Stimulated activated naive CD8-positive, alpha-beta T cell treated with anti-CD3 and anti-CD28 coated beads, Interleukin-15, Interleukin-2, amounts not matched to agents 100 ng/mL and 50 ng/mL, for 24 hours (primary cell): ENCODE results near the gene MARCHF7.
"Not testable (repeated sequence)": the region's sequence is repeated elsewhere in the genome, so short reads cannot be mapped to it uniquely, and the experiment has no call there.

Experiments used
- H3K27ac Mint-ChIP-seq: one replicate; pipeline ENCODE4 v1.8.0; 2021; ENCODE audit warnings: mild to moderate bottlenecking, mixed read lengths
- H3K27me3 Mint-ChIP-seq: one replicate; pipeline ENCODE4 v1.8.0; 2021; ENCODE audit warnings: mixed read lengths
- H3K36me3 Mint-ChIP-seq: one replicate; pipeline ENCODE4 v1.8.0; 2021; ENCODE audit warnings: low read depth, mixed read lengths
- H3K4me1 Mint-ChIP-seq: one replicate; pipeline ENCODE4 v1.8.0; 2021; ENCODE audit warnings: low read depth, mixed read lengths
- H3K4me3 Mint-ChIP-seq: one replicate; pipeline ENCODE4 v1.8.0; 2021; ENCODE audit warnings: mild to moderate bottlenecking, mixed read lengths
- H3K9me3 Mint-ChIP-seq: one replicate; pipeline ENCODE4 v1.8.0; 2021; ENCODE audit warnings: mixed read lengths

MARCHF7 gene, protein sequence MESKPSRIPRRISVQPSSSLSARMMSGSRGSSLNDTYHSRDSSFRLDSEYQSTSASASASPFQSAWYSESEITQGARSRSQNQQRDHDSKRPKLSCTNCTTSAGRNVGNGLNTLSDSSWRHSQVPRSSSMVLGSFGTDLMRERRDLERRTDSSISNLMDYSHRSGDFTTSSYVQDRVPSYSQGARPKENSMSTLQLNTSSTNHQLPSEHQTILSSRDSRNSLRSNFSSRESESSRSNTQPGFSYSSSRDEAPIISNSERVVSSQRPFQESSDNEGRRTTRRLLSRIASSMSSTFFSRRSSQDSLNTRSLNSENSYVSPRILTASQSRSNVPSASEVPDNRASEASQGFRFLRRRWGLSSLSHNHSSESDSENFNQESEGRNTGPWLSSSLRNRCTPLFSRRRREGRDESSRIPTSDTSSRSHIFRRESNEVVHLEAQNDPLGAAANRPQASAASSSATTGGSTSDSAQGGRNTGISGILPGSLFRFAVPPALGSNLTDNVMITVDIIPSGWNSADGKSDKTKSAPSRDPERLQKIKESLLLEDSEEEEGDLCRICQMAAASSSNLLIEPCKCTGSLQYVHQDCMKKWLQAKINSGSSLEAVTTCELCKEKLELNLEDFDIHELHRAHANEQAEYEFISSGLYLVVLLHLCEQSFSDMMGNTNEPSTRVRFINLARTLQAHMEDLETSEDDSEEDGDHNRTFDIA

DNA sequence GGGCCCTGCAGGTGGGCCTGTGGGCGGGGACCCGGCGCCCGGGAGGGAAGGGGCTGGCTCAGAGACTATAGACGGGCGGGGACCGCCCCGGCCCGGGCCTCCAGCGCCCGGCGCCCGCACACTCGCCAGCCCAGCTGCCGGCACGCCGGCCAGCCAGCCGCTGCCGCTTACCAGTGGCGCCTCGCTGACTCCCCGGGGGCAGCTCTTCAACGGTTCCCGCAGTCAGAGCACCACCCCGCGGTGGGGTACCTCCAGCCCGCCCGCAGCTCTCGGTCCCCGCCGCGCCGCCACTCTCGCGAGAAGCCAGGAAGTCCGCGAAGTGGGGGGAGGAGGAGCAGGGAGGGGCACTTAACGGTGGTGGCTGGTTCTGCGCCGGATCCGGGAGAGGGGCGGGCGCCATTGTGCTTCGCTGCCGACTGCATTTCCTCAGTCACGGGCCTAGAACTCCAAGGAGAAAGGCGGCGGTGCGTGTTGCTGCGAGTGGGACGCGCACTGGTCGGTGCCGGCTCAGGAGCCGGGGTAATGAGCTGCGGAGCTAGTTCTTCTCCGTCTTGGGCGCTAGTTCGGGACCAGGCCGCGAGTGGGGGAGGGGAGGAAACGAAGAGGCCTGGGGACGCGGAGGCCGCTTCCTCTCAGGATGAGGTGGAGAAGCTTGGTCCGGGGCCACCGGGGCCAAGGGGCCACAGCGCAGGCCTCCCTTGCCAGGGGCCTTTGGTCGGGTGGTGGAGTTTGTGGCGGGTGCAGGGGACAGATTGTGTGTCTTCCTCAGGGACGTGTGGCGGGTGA is at the start of gene MARCHF7:
Gene MARCHF7 (plus strand): TSS at position 364 of the 786 bp plus-strand sequence. CDS start 16,517 bp downstream, outside the sequence.
- H3K27me3 Mint-ChIP-seq: no peaks in the 10 kb centered on the region
- H3K4me1 Mint-ChIP-seq: peaks cover 54% of the 10 kb centered on the region
- H3K36me3 Mint-ChIP-seq: peaks cover 47% of the 10 kb centered on the region
- H3K9me3 Mint-ChIP-seq: no peaks in the 10 kb centered on the region
- peak within 1 kb of the TSS; percentile 98 for H3K4me3 Mint-ChIP-seq
- H3K27ac Mint-ChIP-seq: peak within 1 kb of the TSS; percentile 99

DNA sequence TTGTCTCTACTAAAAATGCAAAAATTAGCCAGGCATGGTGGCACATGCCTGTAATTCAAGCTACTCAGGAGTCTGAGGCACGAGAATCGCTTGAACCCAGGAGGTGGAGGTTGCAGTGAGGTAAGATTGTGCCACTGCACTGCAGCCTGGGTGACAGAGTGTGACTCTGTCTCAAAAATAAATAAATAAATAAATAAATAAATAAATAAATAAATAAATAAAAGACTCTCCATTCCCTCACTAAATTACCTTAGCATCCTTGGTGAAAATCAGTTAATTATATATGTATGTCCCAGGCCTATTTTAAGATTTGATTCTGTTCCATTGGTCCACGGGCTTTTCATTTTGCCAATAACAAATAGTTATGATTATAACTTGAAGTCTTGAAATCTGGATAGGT is 44.9 kb upstream of the MARCHF7 start:
- H3K4me3 Mint-ChIP-seq, H3K4me1 Mint-ChIP-seq, H3K27me3 Mint-ChIP-seq, H3K27ac Mint-ChIP-seq, H3K9me3 Mint-ChIP-seq: not testable (repeated sequence)
- peaks cover 13% of the 10 kb centered on the region for H3K36me3 Mint-ChIP-seq

DNA sequence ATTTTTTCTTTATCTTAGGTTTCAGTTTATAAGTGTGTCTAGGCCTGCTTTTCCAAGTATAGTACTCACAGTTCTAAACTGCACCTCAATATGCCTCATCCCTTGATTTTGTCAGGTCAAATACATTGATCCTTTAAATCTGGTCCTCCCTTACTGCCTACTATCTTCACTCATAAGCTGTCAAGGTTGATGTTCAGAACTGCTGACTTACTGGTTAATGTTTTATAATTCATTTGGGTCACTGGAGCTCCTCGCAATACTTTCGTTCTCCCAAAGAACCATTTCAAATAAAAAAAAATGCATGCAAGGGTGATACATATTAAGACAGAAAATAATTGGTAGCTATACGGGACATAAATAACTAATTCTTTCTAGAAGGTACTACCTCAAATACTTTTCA is 41.3 kb upstream of the MARCHF7 start:
- no peaks in the 10 kb centered on the region for H3K4me1 Mint-ChIP-seq
- peaks cover 9% of the 10 kb centered on the region for H3K36me3 Mint-ChIP-seq
- no peaks in the 10 kb centered on the region for H3K27me3 Mint-ChIP-seq
- no peak overlapping the region for H3K27ac Mint-ChIP-seq
- no peaks in the 10 kb centered on the region for H3K9me3 Mint-ChIP-seq
- no peak overlapping the region for H3K4me3 Mint-ChIP-seq

DNA sequence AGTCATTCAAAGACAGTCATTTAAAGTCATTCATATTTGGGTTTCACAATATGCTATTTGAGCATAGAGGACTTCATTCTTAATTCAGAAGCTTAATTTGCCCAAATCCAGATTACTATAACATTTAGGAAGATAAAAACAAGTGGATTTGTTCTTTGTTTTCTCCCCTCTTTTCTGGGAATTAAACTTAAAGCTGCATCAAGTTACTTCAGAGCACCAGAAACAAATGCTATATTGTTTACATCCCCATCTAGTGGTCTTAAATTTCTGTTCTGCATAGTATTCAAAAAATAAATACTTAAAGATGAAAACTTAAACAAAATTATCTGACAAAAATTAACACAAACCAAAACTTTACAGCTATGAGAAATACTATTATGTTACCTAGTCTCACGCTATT is 34.7 kb upstream of the MARCHF7 start:
- no peaks in the 10 kb centered on the region for H3K36me3 Mint-ChIP-seq
- H3K4me3 Mint-ChIP-seq: no peak overlapping the region
- no peaks in the 10 kb centered on the region for H3K9me3 Mint-ChIP-seq
- H3K27me3 Mint-ChIP-seq: no peaks in the 10 kb centered on the region
- no peaks in the 10 kb centered on the region for H3K4me1 Mint-ChIP-seq
- H3K27ac Mint-ChIP-seq: no peak overlapping the region

DNA sequence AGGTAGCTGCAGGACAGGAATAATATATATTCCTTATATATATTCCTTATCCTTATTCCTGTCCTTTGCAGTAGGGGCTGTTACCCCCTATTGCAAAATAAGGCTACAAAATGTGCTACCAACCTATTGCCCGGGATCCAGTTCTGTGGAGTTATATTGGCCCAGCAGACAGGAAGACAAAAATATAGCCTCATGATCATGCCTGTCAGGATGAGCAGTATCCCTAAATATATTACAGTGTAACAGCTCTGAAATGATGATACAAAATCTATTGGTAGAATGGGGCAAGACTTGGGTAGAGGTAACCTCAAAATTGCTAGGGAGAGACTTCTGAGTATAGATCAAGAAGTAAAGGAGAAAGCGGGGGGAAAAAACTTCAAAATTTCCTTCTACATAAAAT is 31.6 kb upstream of the MARCHF7 start:
- Mint-ChIP-seq H3K9me3 (no peaks in the 10 kb centered on the region), H3K27me3 (no peaks in the 10 kb centered on the region), H3K4me1 (no peaks in the 10 kb centered on the region), H3K36me3 (no peaks in the 10 kb centered on the region), H3K4me3 (no peak overlapping the region), H3K27ac (no peak overlapping the region)

DNA sequence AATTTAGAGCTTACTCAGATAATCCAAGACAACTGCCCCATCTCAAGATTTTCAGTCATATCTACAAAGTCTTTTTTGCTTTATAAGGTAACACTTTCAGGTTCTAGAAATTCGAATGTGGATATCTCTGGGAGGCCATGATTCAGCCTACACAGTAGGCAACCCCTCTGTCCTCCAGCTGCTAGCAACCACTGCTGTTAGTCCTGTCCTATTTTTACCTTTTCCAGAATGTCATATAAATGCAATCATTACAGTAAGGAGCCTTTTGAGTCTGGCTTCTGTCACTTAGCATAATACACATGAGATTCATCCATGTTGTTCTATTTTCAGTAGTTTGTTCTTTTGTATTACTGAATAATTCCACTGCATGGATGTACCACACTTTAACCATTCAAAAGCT is 28.5 kb upstream of the MARCHF7 start:
- no peak overlapping the region for H3K27ac Mint-ChIP-seq
- H3K9me3 Mint-ChIP-seq: no peaks in the 10 kb centered on the region
- H3K4me3 Mint-ChIP-seq: no peak overlapping the region
- H3K27me3 Mint-ChIP-seq: no peaks in the 10 kb centered on the region
- H3K4me1 Mint-ChIP-seq: no peaks in the 10 kb centered on the region
- H3K36me3 Mint-ChIP-seq: no peaks in the 10 kb centered on the region

DNA sequence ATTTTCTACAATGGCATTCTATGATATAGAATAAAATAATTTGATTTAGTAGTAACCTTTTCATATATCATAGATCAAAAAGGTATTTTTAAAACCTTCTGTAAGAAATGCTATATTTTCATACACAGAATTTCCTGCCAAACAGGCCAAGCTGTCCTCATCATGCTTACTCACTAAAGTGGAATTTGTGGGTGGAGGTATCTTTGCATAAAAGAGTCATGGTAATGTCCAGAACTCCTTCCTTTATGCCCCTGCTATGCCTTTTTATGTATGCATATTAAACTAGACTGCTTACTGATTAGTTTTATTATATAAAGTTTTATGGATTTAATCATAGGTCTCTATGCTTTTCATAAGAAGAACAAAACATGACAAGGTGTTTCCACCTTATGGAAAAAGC is 27.5 kb upstream of the MARCHF7 start:
- Mint-ChIP-seq H3K27ac (no peak overlapping the region), H3K4me1 (no peaks in the 10 kb centered on the region), H3K36me3 (no peaks in the 10 kb centered on the region), H3K4me3 (no peak overlapping the region), H3K9me3 (no peaks in the 10 kb centered on the region), H3K27me3 (no peaks in the 10 kb centered on the region)

DNA sequence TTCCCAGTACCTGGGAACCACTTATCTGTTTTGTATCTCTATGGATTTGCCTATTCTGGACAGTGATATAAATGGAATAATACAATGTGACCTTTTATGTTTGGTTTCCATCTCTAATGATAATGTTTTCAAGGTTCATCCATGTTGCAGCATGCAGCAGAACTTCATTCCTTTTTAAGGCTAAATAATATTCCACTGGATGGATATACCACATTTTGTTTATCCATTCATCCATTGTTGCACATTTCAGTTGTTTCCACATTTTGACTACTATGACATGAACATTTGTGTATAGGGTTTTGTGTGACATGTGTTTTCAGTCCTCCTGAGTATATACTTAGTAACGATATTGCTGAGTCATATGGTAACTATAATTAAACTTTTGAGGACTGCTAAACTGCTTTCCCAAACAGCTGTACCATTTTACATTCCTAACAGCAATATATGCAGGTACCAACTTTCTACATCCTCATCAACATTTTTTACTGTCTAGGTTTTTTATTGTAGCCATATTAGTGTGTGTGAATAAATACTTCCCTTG is 17.7 kb upstream of the MARCHF7 start:
- Mint-ChIP-seq H3K27ac (no peak overlapping the region), H3K9me3 (no peaks in the 10 kb centered on the region), H3K27me3 (no peaks in the 10 kb centered on the region), H3K36me3 (peaks cover 12% of the 10 kb centered on the region), H3K4me1 (no peaks in the 10 kb centered on the region), H3K4me3 (no peak overlapping the region)

DNA sequence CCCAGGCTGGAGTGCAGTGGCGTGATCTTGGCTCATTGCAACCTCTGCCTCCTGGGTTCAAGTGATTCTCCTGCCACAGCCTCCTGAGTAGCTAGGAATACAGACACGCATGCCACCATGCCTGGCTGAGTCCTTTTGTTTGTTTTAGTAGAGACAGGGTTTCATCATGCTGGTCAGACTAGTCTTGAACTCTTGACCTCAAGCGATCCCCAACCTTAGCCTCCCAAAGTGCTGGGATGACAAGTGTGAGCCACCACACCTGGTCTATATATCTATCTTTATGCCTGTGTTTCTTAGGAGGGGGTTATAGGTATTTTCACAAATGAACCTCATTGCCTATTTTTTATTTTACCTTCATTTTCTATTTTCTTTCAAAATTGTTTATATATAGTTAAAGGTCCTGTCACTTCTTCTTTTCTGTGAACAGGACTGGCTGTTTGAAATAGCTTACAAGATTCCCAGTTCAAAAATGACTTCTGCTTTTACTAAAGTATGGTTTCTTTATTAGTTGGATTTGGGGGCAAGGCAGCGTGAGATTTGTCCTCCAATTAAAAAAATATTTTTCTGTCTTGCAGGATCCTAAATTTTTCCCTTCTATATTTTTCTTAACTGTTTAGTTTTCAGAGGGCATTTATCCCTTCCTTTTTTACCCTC is 16.4 kb upstream of the MARCHF7 start:
- no peak overlapping the region for H3K4me3 Mint-ChIP-seq
- H3K36me3 Mint-ChIP-seq: peaks cover 12% of the 10 kb centered on the region
- H3K27me3 Mint-ChIP-seq: no peaks in the 10 kb centered on the region
- H3K9me3 Mint-ChIP-seq: no peaks in the 10 kb centered on the region
- H3K27ac Mint-ChIP-seq: no peak overlapping the region
- H3K4me1 Mint-ChIP-seq: no peaks in the 10 kb centered on the region

DNA sequence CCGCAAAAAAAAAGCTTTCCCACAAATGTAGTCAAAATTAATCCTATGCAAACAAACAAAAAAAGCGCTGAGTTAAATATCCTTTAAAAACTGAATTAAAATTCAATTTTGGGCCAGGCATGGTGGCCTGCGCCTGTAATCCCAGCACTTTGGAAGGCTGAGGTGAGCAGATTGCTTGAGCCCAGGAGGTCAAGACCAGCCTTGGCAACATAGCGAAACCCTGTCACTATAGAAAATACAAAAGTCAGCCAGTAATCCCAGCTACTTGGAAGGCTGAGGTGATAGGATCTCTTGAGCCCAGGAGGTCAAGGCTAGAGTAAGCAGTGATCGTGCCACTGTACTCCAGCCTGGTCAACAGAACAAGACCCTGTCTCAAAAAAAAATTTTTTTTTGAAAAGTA is 8.8 kb upstream of the MARCHF7 start:
- H3K27me3 Mint-ChIP-seq: no peaks in the 10 kb centered on the region
- H3K4me1 Mint-ChIP-seq: no peaks in the 10 kb centered on the region
- no peak overlapping the region for H3K27ac Mint-ChIP-seq
- no peak overlapping the region for H3K4me3 Mint-ChIP-seq
- peaks cover 7% of the 10 kb centered on the region for H3K36me3 Mint-ChIP-seq
- no peaks in the 10 kb centered on the region for H3K9me3 Mint-ChIP-seq

DNA sequence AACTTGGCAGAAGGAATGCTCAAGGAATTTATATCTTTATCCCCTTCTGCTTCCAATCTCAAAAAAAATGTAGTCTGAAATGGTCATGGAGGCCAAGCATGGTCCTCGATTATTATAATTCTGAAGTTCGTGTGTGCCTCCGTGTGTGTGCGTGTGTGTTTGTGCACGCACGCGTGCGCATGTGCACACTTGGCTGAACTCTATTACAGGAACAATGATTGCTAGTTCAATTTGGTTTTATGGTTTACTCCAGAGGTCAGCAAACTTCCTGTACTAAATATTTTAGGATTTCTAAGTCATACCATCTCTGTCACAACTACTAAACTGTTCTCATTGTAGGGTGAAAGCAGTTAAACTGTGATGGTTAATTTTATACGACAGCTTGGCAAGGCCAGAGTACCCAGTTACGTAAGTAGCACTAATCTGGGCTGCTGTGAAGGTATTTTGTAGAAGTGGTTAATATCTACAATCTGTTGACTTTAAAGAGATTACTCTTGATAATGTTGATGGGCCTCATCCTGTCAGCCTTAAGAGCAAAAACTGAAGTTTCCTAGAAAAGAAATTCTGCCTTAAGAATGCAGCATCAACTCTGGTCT is 5.8 kb upstream of the MARCHF7 start:
- Mint-ChIP-seq H3K9me3 (no peaks in the 10 kb centered on the region), H3K27me3 (no peaks in the 10 kb centered on the region)

DNA sequence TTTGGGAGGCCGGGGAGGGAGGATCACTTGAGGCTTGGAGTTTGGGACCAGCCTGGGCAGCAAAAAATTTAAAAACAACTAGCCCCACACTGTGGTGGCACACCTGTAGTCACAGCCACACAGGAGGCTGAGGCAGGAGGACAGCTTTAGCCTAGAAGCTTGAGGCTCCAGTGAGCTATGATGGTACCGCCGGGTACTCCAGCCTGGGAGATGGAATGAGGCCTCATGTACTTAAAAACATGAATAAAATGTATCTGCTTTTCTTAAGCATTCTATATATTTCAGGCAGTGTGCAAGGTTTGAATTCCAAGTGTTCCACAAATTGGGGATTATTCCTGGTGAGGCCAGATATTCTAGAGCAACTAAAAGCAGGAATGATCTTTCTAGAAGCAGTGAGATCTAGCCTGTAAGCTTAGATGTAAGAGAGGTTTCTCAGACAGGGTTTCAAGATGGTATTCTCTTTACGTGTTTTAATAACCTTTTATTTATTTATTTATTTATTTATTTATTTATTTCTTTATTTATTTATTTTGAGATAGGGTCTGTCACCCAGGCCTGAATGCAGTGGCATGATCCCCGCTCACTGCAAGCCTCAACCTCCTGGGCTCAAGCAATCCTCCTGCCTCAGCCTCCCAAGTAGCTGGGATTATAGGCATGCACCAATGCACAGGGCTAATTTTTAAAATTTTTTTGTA is 4.1 kb upstream of the MARCHF7 start:
- Mint-ChIP-seq H3K27ac (no peak overlapping the region), H3K9me3 (no peaks in the 10 kb centered on the region), H3K36me3 (peaks cover 19% of the 10 kb centered on the region), H3K27me3 (no peaks in the 10 kb centered on the region), H3K4me1 (peaks cover 13% of the 10 kb centered on the region), H3K4me3 (no peak overlapping the region)

More for the DNA sequence above, 5.8 kb upstream of the MARCHF7 start:
- Mint-ChIP-seq H3K27ac (no peak overlapping the region), H3K4me1 (peaks cover 9% of the 10 kb centered on the region), H3K4me3 (no peak overlapping the region), H3K36me3 (peaks cover 12% of the 10 kb centered on the region)

DNA sequence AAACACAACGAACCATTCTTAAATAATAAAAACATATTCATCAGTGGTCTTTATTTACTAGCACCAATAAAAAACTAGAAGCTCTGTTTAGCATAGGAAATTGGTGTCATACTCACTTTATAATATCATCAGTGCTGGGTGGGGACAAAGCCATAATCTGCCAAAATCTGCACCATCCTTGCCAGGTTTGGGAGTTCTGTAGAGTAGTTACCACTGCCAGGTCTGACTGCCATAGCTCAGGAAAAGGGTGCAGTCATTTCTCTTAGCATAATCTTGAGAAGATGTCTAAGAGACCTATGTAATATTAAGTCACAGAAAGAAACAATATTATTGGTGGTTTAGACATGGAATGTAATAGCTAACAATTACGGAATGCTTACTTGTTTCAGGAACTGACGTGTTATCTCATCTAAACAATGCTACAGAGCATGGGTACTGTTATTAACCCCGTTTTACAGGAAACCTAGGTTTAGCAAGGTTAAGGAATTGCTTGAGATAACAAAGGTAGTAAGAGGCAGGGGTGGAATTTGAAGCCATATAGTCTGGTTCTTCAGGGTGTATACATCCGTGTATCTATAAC is 1.6 kb upstream of the MARCHF7 start:
- H3K9me3 Mint-ChIP-seq: no peaks in the 10 kb centered on the region
- peak overlapping the region; percentile 26 for H3K27ac Mint-ChIP-seq
- no peak overlapping the region for H3K4me3 Mint-ChIP-seq
- H3K4me1 Mint-ChIP-seq: peaks cover 37% of the 10 kb centered on the region
- H3K36me3 Mint-ChIP-seq: peaks cover 37% of the 10 kb centered on the region
- H3K27me3 Mint-ChIP-seq: no peaks in the 10 kb centered on the region
